HepG2 (cell line): ENCODE measurements around the gene RPS10. TPM values are rescaled to one million over a fixed set of nuclear protein-coding genes. Genes with fewer than 3 reads are reported as not detected.

Source experiments
- ATF7-NPFF ChIP-seq: sonication (generic); formaldehyde crosslinking; IDR thresholded peaks from 2 replicates; pipeline ENCODE4 v1.8.1; 2023; ENCODE audit warnings: mild to moderate bottlenecking, low read depth, missing genetic modification reagents, moderate library complexity
- ELF1 ChIP-seq: sonication (generic); formaldehyde crosslinking; IDR thresholded peaks from 2 replicates; pipeline ENCODE4 v1.4.0; 2020; ENCODE audit warnings: missing genetic modification reagents
- EZH2 ChIP-seq: conservative IDR thresholded peaks from 2 replicates; pipeline ENCODE4 v1.6.1; 2012; ENCODE audit warnings: mild to moderate bottlenecking, low read depth, low read length, moderate library complexity
- HDAC6 ChIP-seq: fragments of 200-600 bp; sonication (generic); IDR thresholded peaks from 2 replicates; pipeline ENCODE4 v1.7.0; 2017; ENCODE audit warnings: mild to moderate bottlenecking, antibody characterized with exemption, low read length, low read depth
- HNF4A ChIP-seq: sonication (generic); formaldehyde crosslinking; IDR thresholded peaks from 2 replicates; pipeline ENCODE4 v1.4.0; 2020; ENCODE audit warnings: missing genetic modification reagents
- IKZF4 ChIP-seq: sonication (generic); formaldehyde crosslinking; IDR thresholded peaks from 2 replicates; pipeline ENCODE4 v1.5.1; 2020; ENCODE audit warnings: borderline replicate concordance, mild to moderate bottlenecking, low read depth, missing genetic modification reagents; ENCODE audit errors: not compliant biosample characterization
- KDM4B ChIP-seq: sonication (generic); formaldehyde crosslinking; IDR thresholded peaks from 2 replicates; pipeline ENCODE4 v1.4.0; 2020; ENCODE audit warnings: missing genetic modification reagents
- NFATC3 ChIP-seq: sonication (generic); formaldehyde crosslinking; IDR thresholded peaks from 2 replicates; pipeline ENCODE4 v1.5.1; 2020; ENCODE audit warnings: mild to moderate bottlenecking, missing genetic modification reagents
- POLR2A ChIP-seq, 2 experiments: IDR thresholded peaks; 2 replicates each; pipeline ENCODE4 v1.6.1; 2011; ENCODE audit warnings: low read depth in 2 of 2, low read length in 2 of 2, mild to moderate bottlenecking in 1 of 2, moderate library complexity in 1 of 2; ENCODE audit not compliant: insufficient read depth in 1 of 2
- TEF ChIP-seq: sonication (generic); formaldehyde crosslinking; IDR thresholded peaks from 2 replicates; pipeline ENCODE4 v1.5.0; 2020; ENCODE audit warnings: missing genetic modification reagents
- TFE3 ChIP-seq: IDR thresholded peaks from 2 replicates; pipeline ENCODE4 v1.6.1; 2016
- TOE1 ChIP-seq: sonication (generic); formaldehyde crosslinking; IDR thresholded peaks from 2 replicates; pipeline ENCODE4 v1.4.0; 2020; ENCODE audit warnings: mild to moderate bottlenecking, missing genetic modification reagents
- XBP1 ChIP-seq: sonication (generic); formaldehyde crosslinking; IDR thresholded peaks from 2 replicates; pipeline ENCODE4 v1.5.0; 2020; ENCODE audit warnings: missing genetic modification reagents
- ZNF747 ChIP-seq: sonication (generic); formaldehyde crosslinking; IDR thresholded peaks from 2 replicates; pipeline ENCODE4 v1.8.1; 2023; ENCODE audit warnings: missing genetic modification reagents, mild to moderate bottlenecking, borderline replicate concordance
- ZNF761 ChIP-seq: sonication (generic); formaldehyde crosslinking; conservative IDR thresholded peaks from 2 replicates; pipeline ENCODE4 v1.4.0; 2020; ENCODE audit warnings: mild to moderate bottlenecking, missing genetic modification reagents
- ZNF768 ChIP-seq: sonication (generic); formaldehyde crosslinking; IDR thresholded peaks from 2 replicates; pipeline ENCODE4 v1.4.0; 2020; ENCODE audit warnings: missing genetic modification reagents
- ZSCAN21 ChIP-seq: sonication (generic); formaldehyde crosslinking; IDR thresholded peaks from 2 replicates; pipeline ENCODE4 v1.8.0; 2022; ENCODE audit warnings: mild to moderate bottlenecking, missing genetic modification reagents, moderate library complexity, borderline replicate concordance
- polyA plus RNA-seq, 8 experiments: library from polyadenylated mRNA; depleted of rRNA in 3 of 8; stranded (reverse) in 7 of 8; unstranded in 1 of 8; fragments of >200 nt; fragmentation: Illumina TruSeq in 4 of 8; extraction: Trizol in 4 of 8; gene quantifications; 2 replicates each; pipeline versions ENCODE4 v1.2.1 to v1.2.3, GENCODE V29; 2011 to 2016; ENCODE audit warnings: low read depth in 4 of 8, missing spikeins in 1 of 8, mixed read lengths in 1 of 8; ENCODE audit not compliant: insufficient read depth in 1 of 8
- total RNA-seq, 5 experiments: library from RNA; depleted of rRNA; stranded (reverse); fragments of >200 nt; fragmentation: Illumina TruSeq; extraction: Trizol; gene quantifications; 2 replicates each; pipeline ENCODE4 v1.2.3, GENCODE V29; 2016; ENCODE audit warnings: low read depth in 1 of 5
- TF ChIP-seq, protein P1 (sequence below): sonication (generic); formaldehyde crosslinking; IDR thresholded peaks from 2 replicates; pipeline ENCODE4 v1.4.0; 2020; ENCODE audit warnings: mild to moderate bottlenecking, missing genetic modification reagents
- TF ChIP-seq, protein P2 (sequence below): sonication (generic); formaldehyde crosslinking; IDR thresholded peaks from 2 replicates; pipeline ENCODE4 v1.4.0; 2020; ENCODE audit warnings: missing genetic modification reagents
- TF ChIP-seq, protein P3 (sequence below): sonication (generic); formaldehyde crosslinking; IDR thresholded peaks from 2 replicates; pipeline ENCODE4 v1.4.0; 2020; ENCODE audit warnings: missing genetic modification reagents, low read depth, mild to moderate bottlenecking, borderline replicate concordance
- TF ChIP-seq, protein P4 (sequence below): IDR thresholded peaks from 2 replicates; pipeline ENCODE4 v1.4.0; 2020; ENCODE audit warnings: mild to moderate bottlenecking, missing genetic modification reagents

Gene RPS10
- total and polyA plus RNA-seq, 2 of the 13 experiments (the other 11 are each of a cell fraction or from before 2014, with no cell fraction given), result 2,909 to 4,648 TPM

GRCh38 chr6:34391786-34392496 lies 33.9 kb downstream of the RPS10 start (continued):
- no peak for TF ChIP-seq TOE1 (CRISPR knock-in tag)
- TF ChIP-seq NFATC3 (CRISPR knock-in tag), result no peak
- TF ChIP-seq XBP1 (CRISPR knock-in tag), result no peak
- peak; percentile 31; the same call in 1 of the 2 replicates for TF ChIP-seq TEF
- no peak for TF ChIP-seq ZNF761 (CRISPR knock-in tag)
- TF ChIP-seq KDM4B (CRISPR knock-in tag), result no peak
- no peak; the same call in 1 of the 2 replicates for TF ChIP-seq TFE3 (CRISPR knock-in tag)
- TF ChIP-seq ZNF747 (CRISPR knock-in tag), result no peak
- no peak for TF ChIP-seq ELF1 (CRISPR knock-in tag)
- TF ChIP-seq, protein P1, sequence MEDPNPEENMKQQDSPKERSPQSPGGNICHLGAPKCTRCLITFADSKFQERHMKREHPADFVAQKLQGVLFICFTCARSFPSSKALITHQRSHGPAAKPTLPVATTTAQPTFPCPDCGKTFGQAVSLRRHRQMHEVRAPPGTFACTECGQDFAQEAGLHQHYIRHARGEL (CRISPR knock-in tag), result peak; percentile 35; the same call in 1 of the 2 replicates
- TF ChIP-seq ZNF768 (CRISPR knock-in tag), result peak; percentile 71; the same call in 1 of the 2 replicates
- TF ChIP-seq ATF7-NPFF (CRISPR knock-in tag), result no peak
- TF ChIP-seq HDAC6, result no peak
- peak; percentile 48 to 66; a peak in 2 of 4 replicates for TF ChIP-seq POLR2A (IDR thresholded peaks at IDR 0.05; ENCODE audit: insufficient read depth in 1 of 2, low read depth in 2 of 2, low read length in 2 of 2)
- TF ChIP-seq HNF4A (CRISPR knock-in tag), result no peak
- TF ChIP-seq, protein P2, sequence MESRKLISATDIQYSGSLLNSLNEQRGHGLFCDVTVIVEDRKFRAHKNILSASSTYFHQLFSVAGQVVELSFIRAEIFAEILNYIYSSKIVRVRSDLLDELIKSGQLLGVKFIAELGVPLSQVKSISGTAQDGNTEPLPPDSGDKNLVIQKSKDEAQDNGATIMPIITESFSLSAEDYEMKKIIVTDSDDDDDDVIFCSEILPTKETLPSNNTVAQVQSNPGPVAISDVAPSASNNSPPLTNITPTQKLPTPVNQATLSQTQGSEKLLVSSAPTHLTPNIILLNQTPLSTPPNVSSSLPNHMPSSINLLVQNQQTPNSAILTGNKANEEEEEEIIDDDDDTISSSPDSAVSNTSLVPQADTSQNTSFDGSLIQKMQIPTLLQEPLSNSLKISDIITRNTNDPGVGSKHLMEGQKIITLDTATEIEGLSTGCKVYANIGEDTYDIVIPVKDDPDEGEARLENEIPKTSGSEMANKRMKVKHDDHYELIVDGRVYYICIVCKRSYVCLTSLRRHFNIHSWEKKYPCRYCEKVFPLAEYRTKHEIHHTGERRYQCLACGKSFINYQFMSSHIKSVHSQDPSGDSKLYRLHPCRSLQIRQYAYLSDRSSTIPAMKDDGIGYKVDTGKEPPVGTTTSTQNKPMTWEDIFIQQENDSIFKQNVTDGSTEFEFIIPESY (CRISPR knock-in tag), result peak; percentile 61; the same call in 1 of the 2 replicates
- no peak for TF ChIP-seq ZSCAN21 (CRISPR knock-in tag)
- TF ChIP-seq, protein P3, sequence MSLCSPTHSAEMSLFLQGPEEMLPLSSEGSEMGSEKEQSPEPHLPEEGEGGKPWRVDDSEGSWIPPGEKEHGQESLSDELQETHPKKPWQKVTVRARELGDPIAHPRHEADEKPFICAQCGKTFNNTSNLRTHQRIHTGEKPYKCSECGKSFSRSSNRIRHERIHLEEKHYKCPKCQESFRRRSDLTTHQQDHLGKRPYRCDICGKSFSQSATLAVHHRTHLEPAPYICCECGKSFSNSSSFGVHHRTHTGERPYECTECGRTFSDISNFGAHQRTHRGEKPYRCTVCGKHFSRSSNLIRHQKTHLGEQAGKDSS (CRISPR knock-in tag), result no peak
- TF ChIP-seq, protein P4, sequence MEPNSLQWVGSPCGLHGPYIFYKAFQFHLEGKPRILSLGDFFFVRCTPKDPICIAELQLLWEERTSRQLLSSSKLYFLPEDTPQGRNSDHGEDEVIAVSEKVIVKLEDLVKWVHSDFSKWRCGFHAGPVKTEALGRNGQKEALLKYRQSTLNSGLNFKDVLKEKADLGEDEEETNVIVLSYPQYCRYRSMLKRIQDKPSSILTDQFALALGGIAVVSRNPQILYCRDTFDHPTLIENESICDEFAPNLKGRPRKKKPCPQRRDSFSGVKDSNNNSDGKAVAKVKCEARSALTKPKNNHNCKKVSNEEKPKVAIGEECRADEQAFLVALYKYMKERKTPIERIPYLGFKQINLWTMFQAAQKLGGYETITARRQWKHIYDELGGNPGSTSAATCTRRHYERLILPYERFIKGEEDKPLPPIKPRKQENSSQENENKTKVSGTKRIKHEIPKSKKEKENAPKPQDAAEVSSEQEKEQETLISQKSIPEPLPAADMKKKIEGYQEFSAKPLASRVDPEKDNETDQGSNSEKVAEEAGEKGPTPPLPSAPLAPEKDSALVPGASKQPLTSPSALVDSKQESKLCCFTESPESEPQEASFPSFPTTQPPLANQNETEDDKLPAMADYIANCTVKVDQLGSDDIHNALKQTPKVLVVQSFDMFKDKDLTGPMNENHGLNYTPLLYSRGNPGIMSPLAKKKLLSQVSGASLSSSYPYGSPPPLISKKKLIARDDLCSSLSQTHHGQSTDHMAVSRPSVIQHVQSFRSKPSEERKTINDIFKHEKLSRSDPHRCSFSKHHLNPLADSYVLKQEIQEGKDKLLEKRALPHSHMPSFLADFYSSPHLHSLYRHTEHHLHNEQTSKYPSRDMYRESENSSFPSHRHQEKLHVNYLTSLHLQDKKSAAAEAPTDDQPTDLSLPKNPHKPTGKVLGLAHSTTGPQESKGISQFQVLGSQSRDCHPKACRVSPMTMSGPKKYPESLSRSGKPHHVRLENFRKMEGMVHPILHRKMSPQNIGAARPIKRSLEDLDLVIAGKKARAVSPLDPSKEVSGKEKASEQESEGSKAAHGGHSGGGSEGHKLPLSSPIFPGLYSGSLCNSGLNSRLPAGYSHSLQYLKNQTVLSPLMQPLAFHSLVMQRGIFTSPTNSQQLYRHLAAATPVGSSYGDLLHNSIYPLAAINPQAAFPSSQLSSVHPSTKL (CRISPR knock-in tag), result no peak
- TF ChIP-seq EZH2, result no peak
- TF ChIP-seq IKZF4 (CRISPR knock-in tag), result no peak
